Measurements from ENCODE around the gene TMEM231. TPM values are rescaled to one million over a fixed set of nuclear protein-coding genes. Genes with fewer than 3 reads are reported as not detected.
"Not testable (repeated sequence)": the region's sequence is repeated elsewhere in the genome, so short reads cannot be mapped to it uniquely, and the experiment has no call there.

TMEM231 gene
- total RNA-seq, 1 donor from 2014 or later: 1.7 TPM

- intact Hi-C loops (cut with micrococcal nuclease): loop anchor here (1.0 to 10.0 kb wide), 12 partner anchors 11 to 962 kb away; partner anchors contain the start of genes ADAT1, CFDP1, GLG1 and KARS1
Measured at GRCh38 chr16:75566758-75567255, 10.8 kb upstream of the TMEM231 start.

- intact Hi-C loops (cut with micrococcal nuclease): loop anchor here (1.0 to 10.0 kb wide), 12 partner anchors 10 to 961 kb away; partner anchors contain the start of genes ADAT1, CFDP1, GLG1 and KARS1
Measured at GRCh38 chr16:75566040-75566757, 10.1 kb upstream of the TMEM231 start, which contains the start of gene GABARAPL2. Gene GABARAPL2, plus strand, starts transcription at chr16:75566379. Its CDS starts 108 bp downstream, at chr16:75566487.

GRCh38 chr16:75565640-75566039 lies 9.6 kb upstream of the TMEM231 start:
- intact Hi-C loops (cut with micrococcal nuclease): loop anchor here (1.0 to 10.0 kb wide), 13 partner anchors 9 to 1625 kb away; partner anchors contain the start of genes ADAT1, CFDP1, GLG1 and KARS1

- intact Hi-C loops (cut with micrococcal nuclease): loop anchor here (10.0 kb wide), 1 partner anchor 955 kb away; the partner anchor contains the start of gene GLG1
Measured at GRCh38 chr16:75559564-75560372, 3.7 kb upstream of the TMEM231 start.

- intact Hi-C loops (cut with micrococcal nuclease): no loop called here
Measured at GRCh38 chr16:75558846-75559401, 2.9 kb upstream of the TMEM231 start.

- intact Hi-C loops (cut with micrococcal nuclease): loop anchor here (1.0 to 2.0 kb wide), 6 partner anchors 10 to 1634 kb away; partner anchors contain the start of genes ADAT1, GABARAPL2, KARS1 and MON1B
Measured at GRCh38 chr16:75556431-75556950, 439 bp upstream of the TMEM231 start.

- intact Hi-C loops (cut with micrococcal nuclease): no loop called here
Measured at GRCh38 chr16:75555213-75555706, 792 bp downstream of the TMEM231 start.

- intact Hi-C loops (cut with micrococcal nuclease): no loop called here
Measured at GRCh38 chr16:75552951-75553350, 3.1 kb downstream of the TMEM231 start.

GRCh38 chr16:75550211-75550662 lies 5.8 kb downstream of the TMEM231 start:
- intact Hi-C loops (cut with micrococcal nuclease): no loop called here

- intact Hi-C loops (cut with micrococcal nuclease): not testable (repeated sequence)
Measured at GRCh38 chr16:75548456-75548855, 7.6 kb downstream of the TMEM231 start.

GRCh38 chr16:75546293-75546692 lies 9.8 kb downstream of the TMEM231 start:
- intact Hi-C loops (cut with micrococcal nuclease): no loop called here

- intact Hi-C loops (cut with micrococcal nuclease): not testable (repeated sequence)
Measured at GRCh38 chr16:75545879-75546278, 10.2 kb downstream of the TMEM231 start.

- intact Hi-C loops (cut with micrococcal nuclease): not testable (repeated sequence)
Measured at GRCh38 chr16:75542462-75542861, 13.6 kb downstream of the TMEM231 start.

- intact Hi-C loops (cut with micrococcal nuclease): no loop called here
Measured at GRCh38 chr16:75541236-75541635, 14.8 kb downstream of the TMEM231 start.

GRCh38 chr16:75538882-75539565 lies 17.0 kb downstream of the TMEM231 start:
- intact Hi-C loops (cut with micrococcal nuclease): not testable (repeated sequence)

GRCh38 chr16:75537776-75538175 lies 18.3 kb downstream of the TMEM231 start:
- intact Hi-C loops (cut with micrococcal nuclease): no loop called here

- intact Hi-C loops (cut with micrococcal nuclease): no loop called here
Measured at GRCh38 chr16:75535901-75536300, 20.2 kb downstream of the TMEM231 start, which contains the start of gene CHST5. Gene CHST5, minus strand, starts transcription at chr16:75536108. Its CDS starts 5,724 bp downstream, at chr16:75530384.

- intact Hi-C loops (cut with micrococcal nuclease): no loop called here
Measured at GRCh38 chr16:75535211-75535843, 20.7 kb downstream of the TMEM231 start.

GRCh38 chr16:75534560-75535205 lies 21.4 kb downstream of the TMEM231 start:
- intact Hi-C loops (cut with micrococcal nuclease): no loop called here
